GM10248 (cell line): ENCODE data around the gene LRRC56.

Experiments
- CTCF ChIA-PET: fragments of 300-600 bp; sonication (Branson Sonifier 250); formaldehyde crosslinking; extraction: SDS; loops from one replicate; lab custom pipeline; 2021; ENCODE audit warnings: antibody characterized with exemption; lab: Yijun Ruan, JAX
- POLR2A ChIA-PET: fragments of 350-650 bp; sonication (Branson Sonifier 250); formaldehyde crosslinking; extraction: SDS; loops from one replicate; lab custom pipeline; 2020; ENCODE audit warnings: antibody characterized with exemption; lab: Yijun Ruan, JAX
- DNase-seq: peaks from one replicate; pipeline ENCODE4 v3.0.0; 2012; ENCODE audit errors: extremely low spot score
- TF ChIP-seq, protein P1 (sequence below): IDR thresholded peaks from 2 replicates; pipeline ENCODE4 v1.5.1; 2012; ENCODE audit warnings: mild to moderate bottlenecking, low read depth; ENCODE audit errors: extremely low read depth, missing control alignments, control extremely low read depth

LRRC56 gene

DNA sequence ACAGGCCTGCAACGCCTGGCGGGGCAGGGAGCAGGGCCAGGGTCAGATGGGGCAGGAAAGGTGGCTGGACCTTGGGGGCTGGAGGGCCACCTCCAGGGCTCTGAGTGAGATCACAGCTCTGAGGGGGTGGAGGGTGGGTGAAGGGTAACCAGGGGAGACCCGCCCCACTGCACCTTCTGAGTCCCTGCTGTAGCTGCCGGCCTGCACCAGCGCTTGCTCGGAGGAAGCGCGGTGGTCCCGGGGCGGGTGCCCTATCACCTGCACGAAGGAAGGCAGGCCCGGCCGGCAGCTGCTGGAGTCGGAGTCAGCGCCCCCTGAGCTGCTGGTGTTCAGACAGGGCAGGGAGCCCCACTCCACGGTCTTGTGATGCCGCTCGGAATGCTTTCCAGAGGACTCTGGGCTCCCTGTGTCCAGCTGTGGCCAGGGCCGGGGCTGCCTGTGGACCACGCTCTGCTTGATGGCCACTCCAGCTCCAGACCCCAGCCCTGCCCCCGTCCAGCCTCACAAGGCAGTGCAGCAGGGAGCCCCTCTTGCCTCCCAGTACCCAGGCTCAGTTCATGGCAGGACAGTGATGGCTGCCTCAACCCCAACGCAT, 19.4 kb downstream of the LRRC56 start:
- POLR2A ChIA-PET, result interaction anchor here (0.6 kb wide), 1 partner anchor 12 kb away, joined by 3 read pairs; no protein-coding TSS in a partner anchor
- CTCF ChIA-PET, result interaction anchor here (0.9 to 8.1 kb wide), 9 partner anchors 10 to 208 kb away, joined by 3 to 71 read pairs (median 3); partner anchors contain the start of genes HRAS and SCT
- no peak for DNase-seq
- TF ChIP-seq, protein P1, sequence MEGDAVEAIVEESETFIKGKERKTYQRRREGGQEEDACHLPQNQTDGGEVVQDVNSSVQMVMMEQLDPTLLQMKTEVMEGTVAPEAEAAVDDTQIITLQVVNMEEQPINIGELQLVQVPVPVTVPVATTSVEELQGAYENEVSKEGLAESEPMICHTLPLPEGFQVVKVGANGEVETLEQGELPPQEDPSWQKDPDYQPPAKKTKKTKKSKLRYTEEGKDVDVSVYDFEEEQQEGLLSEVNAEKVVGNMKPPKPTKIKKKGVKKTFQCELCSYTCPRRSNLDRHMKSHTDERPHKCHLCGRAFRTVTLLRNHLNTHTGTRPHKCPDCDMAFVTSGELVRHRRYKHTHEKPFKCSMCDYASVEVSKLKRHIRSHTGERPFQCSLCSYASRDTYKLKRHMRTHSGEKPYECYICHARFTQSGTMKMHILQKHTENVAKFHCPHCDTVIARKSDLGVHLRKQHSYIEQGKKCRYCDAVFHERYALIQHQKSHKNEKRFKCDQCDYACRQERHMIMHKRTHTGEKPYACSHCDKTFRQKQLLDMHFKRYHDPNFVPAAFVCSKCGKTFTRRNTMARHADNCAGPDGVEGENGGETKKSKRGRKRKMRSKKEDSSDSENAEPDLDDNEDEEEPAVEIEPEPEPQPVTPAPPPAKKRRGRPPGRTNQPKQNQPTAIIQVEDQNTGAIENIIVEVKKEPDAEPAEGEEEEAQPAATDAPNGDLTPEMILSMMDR, result no peak

DNA sequence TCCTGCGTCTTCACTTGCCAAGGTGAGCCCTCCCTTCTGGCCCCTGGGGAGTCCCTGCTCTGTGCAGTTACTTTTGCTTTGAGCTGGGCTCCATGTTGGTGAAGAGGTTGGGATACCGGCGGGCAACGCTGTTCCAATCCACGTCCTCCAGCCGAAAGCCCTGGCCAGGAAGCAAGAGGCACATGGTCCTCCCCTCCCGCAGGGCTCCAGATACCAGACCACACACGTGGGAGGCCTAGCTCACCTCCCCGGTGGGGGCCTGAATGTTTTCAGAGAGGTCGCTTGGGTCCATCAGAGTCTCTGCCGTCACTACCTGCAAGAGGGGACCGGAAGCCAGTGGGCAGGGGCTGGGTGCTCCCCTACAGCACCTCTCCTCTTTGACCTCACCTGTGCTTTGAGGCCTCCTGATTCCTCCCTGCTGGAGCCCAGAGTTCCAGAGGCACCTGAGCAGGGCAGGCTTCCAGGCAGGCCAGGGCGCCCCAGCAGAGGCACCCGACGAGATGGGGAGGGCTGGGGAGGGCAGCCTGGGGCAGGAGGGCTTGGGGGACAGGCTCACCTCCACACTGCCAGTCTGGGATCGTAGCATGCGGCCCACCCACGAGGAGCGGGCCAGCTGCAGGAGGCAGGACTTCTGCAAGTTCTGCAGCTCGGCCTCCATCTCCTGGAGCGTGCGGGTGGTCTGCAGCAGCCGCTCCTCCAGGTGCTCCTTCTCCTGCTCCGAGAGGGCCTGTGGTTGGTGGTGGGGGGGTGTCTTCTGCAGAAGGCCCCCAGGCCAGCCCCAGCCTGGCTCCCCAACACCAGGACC, 20.2 kb downstream of the LRRC56 start:
- no peak for DNase-seq
- TF ChIP-seq, protein P1, result no peak
- ChIA-PET POLR2A (no interaction called here), CTCF (interaction anchor here (0.9 to 8.1 kb wide), 5 partner anchors 9 to 208 kb away, joined by 3 to 71 read pairs (median 3); partner anchors contain the start of gene SCT)

GRCh38 chr11:558503-558902, 21.2 kb downstream of the LRRC56 start:
- TF ChIP-seq, protein P1, result no peak
- DNase-seq, result no peak
- CTCF ChIA-PET, result interaction anchor here (2.1 kb wide), 1 partner anchor 40 kb away, joined by 9 read pairs; no protein-coding TSS in a partner anchor
- POLR2A ChIA-PET, result no interaction called here

DNA sequence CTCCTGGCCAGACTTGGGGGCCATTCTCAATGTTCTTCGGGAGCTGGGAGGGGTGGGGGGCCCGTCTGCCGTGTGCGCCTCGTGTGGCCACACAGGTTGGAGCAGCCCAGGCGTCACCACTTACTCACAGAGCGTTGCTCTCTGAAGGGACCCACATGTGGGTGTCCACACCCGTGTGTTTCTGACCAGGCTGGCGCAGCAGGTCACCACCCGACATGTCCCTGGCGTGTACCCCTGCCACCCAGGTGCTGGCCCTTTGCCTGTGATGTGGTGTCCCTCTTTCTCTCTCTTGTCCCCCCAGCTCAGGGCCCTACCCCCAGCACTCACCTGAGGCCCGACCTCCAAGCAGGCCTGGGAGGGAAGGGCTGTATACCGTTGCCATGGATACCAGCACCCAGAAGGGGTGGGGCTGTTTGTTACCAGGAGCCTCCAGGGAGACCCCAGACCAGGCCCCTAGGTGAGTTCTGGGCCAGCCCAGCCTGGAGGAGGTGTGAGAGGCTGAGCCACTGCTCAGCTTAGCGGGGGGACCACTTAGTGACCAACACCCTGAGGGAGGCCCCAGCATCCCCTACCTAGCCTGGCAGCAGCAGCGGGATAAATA, 21.8 kb downstream of the LRRC56 start:
- ChIA-PET CTCF (interaction anchor here (1.5 to 2.1 kb wide), 2 partner anchors 40 to 138 kb away, joined by 3 to 9 read pairs; no protein-coding TSS in a partner anchor), POLR2A (interaction anchor here (0.6 kb wide), 1 partner anchor 109 kb away, joined by 3 read pairs; no protein-coding TSS in a partner anchor)
- no peak for DNase-seq
- TF ChIP-seq, protein P1, result no peak

DNA sequence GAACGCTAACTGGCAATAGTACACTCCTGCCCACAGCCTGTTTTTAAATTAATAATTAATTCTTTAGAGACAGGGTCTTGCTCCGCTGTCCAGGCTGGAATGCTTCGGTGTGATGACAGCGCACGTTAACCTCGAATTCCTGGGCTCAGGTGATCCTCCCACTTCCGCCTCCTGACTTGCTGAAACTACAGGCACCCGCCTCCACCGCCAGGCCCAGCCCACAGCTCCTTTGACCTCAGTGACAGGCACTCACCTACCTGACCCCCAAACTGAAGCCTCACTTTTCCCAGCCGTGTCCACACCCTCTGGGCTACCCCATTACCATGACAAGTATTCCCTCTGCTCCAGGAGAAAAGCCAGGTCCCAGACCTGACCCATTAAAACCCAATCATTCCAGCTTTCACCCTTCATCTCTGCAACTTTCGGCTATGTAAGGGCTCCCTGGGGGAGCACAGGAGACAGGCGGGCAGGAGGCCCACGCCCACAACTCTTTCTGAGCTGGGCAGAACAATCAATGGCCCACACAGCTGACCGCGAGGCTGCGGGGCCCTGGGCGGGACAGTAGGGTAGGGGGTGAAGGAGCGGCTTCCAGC, 22.5 kb downstream of the LRRC56 start:
- no peak for DNase-seq
- TF ChIP-seq, protein P1, result no peak
- ChIA-PET POLR2A (interaction anchor here (0.6 kb wide), 1 partner anchor 110 kb away, joined by 3 read pairs; no protein-coding TSS in a partner anchor), CTCF (interaction anchor here (1.2 to 2.1 kb wide), 3 partner anchors 41 to 163 kb away, joined by 3 to 9 read pairs (median 4); no protein-coding TSS in a partner anchor)
